HL-60 (cell line): Measurements from ENCODE around the gene ZNF664.

Experiments used
- DNase-seq, 2 experiments: peaks; one replicate each; pipeline ENCODE4 v3.0.0-alpha.2; 2010 to 2020; ENCODE audit warnings: low read depth in 1 of 2, low spot score in 1 of 2
- H3K27ac ChIP-seq: fragments of 250-450 bp; sonication (Bioruptor Pico); replicated peaks from 2 replicates; pipeline ENCODE4 v1.5.1; 2020; ENCODE audit warnings: mild to moderate bottlenecking, moderate library complexity
- H3K27me3 ChIP-seq: fragments of 250-450 bp; sonication (Bioruptor Pico); 2 replicates; pipeline ENCODE4 v1.5.1; 2021; ENCODE audit warnings: mild to moderate bottlenecking, moderate library complexity; ENCODE audit not compliant: insufficient read depth, poor library complexity, severe bottlenecking
- H3K4me3 ChIP-seq: replicated peaks from 2 replicates; pipeline ENCODE4 v1.5.1; 2011; ENCODE audit warnings: mild to moderate bottlenecking, control low read depth, low read length; ENCODE audit not compliant: insufficient read depth
- GABPA ChIP-seq: IDR thresholded peaks from 2 replicates; pipeline ENCODE4 v1.6.1; 2012; ENCODE audit warnings: low read depth
- POLR2AphosphoS5 ChIP-seq: IDR thresholded peaks from 2 replicates; pipeline ENCODE4 v1.6.1; 2012; ENCODE audit warnings: low read depth
- SPI1 ChIP-seq: IDR thresholded peaks from 2 replicates; pipeline ENCODE4 v1.6.1; 2012; ENCODE audit warnings: low read depth, mild to moderate bottlenecking, borderline replicate concordance
- TF ChIP-seq, protein P1 (sequence below): IDR thresholded peaks from 2 replicates; pipeline ENCODE4 v1.6.1; 2012; ENCODE audit warnings: low read depth; ENCODE audit not compliant: insufficient replicate concordance
- TF ChIP-seq, protein P2 (sequence below): IDR thresholded peaks from one replicate; pipeline ENCODE4 v1.5.1; 2011; ENCODE audit warnings: low read length, control low read depth, inconsistent platforms; ENCODE audit not compliant: insufficient read depth

Gene ZNF664

DNA sequence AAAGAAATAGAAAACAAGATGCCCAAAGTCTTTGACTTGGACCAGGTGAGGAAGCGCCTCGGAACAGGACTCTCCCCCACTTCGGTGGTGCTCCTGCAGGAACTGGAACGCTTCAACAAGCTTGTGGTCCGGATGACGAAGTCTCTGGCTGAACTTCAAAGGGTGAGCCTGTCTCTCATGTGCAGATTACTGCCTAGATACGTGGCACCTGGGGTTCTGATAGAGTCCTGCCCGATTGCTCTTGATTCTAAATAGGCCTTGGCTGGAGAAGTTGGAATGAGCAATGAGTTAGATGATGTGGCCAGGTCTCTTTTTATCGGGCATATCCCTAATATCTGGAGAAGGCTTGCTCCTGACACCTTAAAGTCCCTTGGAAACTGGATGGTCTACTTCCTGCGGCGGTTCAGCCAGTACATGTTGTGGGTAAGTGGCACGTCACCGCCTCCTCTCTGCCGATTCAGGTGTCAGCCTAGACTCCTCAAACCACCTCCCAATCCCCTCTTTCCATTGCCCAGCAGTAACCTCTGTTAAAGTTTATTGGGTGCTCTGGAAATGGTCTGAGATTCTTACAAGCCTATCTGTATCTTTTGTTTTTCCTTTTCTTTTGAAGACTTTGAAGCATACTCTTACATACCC is 41.2 kb upstream of the ZNF664 start:
- TF ChIP-seq GABPA = no peak
- peaks cover 8% of the 10 kb centered on the region for H3K27me3 ChIP-seq
- H3K27ac ChIP-seq = no peak overlapping the region
- DNase-seq = no peak
- H3K4me3 ChIP-seq = no peak overlapping the region

DNA sequence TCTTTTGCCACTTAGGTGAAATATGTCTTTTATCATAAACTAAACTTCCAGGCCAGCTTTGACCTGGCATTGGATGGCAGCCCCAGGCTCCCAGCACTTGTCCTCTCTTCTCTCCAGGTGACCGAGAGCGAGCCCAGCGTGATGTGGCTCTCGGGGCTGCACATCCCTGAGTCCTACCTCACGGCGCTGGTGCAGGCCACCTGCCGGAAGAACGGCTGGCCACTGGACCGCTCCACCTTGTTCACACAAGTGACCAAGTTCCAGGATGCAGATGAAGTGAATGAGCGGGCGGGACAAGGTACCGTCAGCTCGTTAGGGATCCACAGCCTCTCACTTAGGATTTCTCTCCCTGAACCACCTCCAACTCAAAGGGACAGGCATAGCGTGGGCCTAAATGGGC is 39.8 kb upstream of the ZNF664 start:
- TF ChIP-seq POLR2AphosphoS5 (no peak), SPI1 (no peak), GABPA (no peak)
- TF ChIP-seq, protein P1, sequence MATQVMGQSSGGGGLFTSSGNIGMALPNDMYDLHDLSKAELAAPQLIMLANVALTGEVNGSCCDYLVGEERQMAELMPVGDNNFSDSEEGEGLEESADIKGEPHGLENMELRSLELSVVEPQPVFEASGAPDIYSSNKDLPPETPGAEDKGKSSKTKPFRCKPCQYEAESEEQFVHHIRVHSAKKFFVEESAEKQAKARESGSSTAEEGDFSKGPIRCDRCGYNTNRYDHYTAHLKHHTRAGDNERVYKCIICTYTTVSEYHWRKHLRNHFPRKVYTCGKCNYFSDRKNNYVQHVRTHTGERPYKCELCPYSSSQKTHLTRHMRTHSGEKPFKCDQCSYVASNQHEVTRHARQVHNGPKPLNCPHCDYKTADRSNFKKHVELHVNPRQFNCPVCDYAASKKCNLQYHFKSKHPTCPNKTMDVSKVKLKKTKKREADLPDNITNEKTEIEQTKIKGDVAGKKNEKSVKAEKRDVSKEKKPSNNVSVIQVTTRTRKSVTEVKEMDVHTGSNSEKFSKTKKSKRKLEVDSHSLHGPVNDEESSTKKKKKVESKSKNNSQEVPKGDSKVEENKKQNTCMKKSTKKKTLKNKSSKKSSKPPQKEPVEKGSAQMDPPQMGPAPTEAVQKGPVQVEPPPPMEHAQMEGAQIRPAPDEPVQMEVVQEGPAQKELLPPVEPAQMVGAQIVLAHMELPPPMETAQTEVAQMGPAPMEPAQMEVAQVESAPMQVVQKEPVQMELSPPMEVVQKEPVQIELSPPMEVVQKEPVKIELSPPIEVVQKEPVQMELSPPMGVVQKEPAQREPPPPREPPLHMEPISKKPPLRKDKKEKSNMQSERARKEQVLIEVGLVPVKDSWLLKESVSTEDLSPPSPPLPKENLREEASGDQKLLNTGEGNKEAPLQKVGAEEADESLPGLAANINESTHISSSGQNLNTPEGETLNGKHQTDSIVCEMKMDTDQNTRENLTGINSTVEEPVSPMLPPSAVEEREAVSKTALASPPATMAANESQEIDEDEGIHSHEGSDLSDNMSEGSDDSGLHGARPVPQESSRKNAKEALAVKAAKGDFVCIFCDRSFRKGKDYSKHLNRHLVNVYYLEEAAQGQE = no peak
- TF ChIP-seq, protein P2, sequence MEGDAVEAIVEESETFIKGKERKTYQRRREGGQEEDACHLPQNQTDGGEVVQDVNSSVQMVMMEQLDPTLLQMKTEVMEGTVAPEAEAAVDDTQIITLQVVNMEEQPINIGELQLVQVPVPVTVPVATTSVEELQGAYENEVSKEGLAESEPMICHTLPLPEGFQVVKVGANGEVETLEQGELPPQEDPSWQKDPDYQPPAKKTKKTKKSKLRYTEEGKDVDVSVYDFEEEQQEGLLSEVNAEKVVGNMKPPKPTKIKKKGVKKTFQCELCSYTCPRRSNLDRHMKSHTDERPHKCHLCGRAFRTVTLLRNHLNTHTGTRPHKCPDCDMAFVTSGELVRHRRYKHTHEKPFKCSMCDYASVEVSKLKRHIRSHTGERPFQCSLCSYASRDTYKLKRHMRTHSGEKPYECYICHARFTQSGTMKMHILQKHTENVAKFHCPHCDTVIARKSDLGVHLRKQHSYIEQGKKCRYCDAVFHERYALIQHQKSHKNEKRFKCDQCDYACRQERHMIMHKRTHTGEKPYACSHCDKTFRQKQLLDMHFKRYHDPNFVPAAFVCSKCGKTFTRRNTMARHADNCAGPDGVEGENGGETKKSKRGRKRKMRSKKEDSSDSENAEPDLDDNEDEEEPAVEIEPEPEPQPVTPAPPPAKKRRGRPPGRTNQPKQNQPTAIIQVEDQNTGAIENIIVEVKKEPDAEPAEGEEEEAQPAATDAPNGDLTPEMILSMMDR = no peak
- no peak overlapping the region for H3K27ac ChIP-seq
- peaks cover 8% of the 10 kb centered on the region for H3K27me3 ChIP-seq
- no peak for DNase-seq
- no peak overlapping the region for H3K4me3 ChIP-seq

DNA sequence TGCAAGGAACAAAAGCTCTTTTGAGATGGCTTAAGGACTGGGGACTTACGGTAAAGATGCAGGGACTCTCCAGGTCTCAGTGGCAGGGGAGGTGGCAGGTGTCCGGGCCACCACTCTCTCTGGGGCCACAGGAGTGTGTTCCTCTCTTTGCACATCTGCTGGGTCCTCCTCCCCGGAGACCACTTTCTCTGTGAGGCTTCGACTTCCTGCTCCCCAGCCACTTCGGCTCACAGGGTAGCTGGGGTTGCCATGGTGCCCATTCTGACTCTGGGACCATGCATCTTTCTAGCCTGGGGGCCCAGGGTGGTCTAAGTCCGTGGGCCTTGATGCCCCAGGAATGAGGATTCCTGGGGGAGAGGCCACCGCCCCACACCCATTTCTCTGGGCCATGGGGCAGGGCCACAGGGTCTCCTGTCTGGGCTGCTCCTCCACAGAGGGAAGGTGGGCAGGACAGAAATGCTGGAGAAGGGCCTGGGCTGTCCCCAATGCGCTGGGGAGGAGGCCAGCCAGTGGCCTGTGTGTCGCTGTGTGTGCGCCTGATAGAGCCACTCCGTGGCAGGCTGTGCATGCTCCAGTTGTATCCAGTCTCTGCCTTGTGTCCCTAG is 38.9 kb upstream of the ZNF664 start:
- H3K27ac ChIP-seq = no peak overlapping the region
- no peak overlapping the region for H3K4me3 ChIP-seq
- TF ChIP-seq POLR2AphosphoS5 (no peak), GABPA (no peak), SPI1 (no peak)
- TF ChIP-seq, protein P2 = no peak
- TF ChIP-seq, protein P1 = no peak
- no peak for DNase-seq
- H3K27me3 ChIP-seq = peaks cover 5% of the 10 kb centered on the region

DNA sequence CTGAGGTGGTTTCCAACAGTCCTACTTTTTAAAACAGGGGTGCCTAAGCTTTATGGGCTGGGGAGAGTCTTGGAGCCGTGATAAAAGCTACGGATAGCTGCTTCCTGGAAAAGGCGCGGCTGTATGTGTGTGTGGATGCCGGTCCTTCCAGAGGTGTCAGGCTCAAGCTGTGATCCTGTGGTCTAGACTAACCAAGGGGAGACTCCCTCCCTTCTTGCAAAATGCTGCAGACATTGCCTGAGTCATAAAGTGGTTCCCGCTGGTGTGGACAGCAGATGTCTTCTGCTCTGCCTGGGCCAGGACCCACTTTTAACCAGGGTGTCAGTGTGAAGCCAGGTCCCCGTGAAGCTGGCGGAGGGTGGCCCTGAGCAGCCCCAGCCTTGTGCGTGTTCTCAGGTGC is 38.2 kb upstream of the ZNF664 start:
- DNase-seq = peak in 1 of 2 experiments; percentile 57
- H3K4me3 ChIP-seq = no peak overlapping the region
- H3K27me3 ChIP-seq = peaks cover 5% of the 10 kb centered on the region
- TF ChIP-seq GABPA = no peak
- TF ChIP-seq POLR2AphosphoS5 = peak; percentile 63
- no peak overlapping the region for H3K27ac ChIP-seq

DNA sequence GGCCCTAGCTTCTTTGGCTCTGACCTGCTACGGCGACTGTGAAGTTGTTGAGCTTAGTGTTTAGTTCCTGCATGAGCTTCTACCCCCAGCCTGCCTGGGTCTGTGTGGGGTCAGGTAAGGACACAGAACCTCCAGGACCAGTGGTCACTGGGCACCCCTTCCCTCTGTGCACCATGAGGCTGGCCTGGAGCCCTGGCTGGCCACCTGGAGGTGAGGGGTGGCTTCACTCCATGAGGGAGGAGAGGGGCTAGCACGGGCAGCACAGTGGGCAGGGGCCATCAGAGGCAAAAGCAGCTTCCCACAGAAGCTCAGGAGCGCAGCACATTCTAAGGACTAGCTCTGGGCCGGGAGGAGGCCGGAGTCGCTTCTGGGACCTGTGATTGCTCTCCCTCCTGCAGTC is 37.1 kb upstream of the ZNF664 start:
- TF ChIP-seq, protein P2 = no peak
- TF ChIP-seq, protein P1 = no peak
- TF ChIP-seq GABPA (no peak), POLR2AphosphoS5 (no peak), SPI1 (no peak)
- no peak for DNase-seq
- Histone ChIP-seq H3K27ac (no peak overlapping the region), H3K27me3 (peaks cover 5% of the 10 kb centered on the region), H3K4me3 (no peak overlapping the region)
